PFSK-1 (cell line): ENCODE measurements around the gene MARK1.

Experiments used
- FOXP2 ChIP-seq: optimal IDR thresholded peaks from 2 replicates; pipeline ENCODE3; 2011; ENCODE audit warnings: borderline replicate concordance, control low read depth, inconsistent platforms; ENCODE audit not compliant: insufficient read depth; ENCODE audit errors: extremely low read length, extremely low read depth
- POLR2AphosphoS5 ChIP-seq: IDR thresholded peaks from 2 replicates; pipeline ENCODE4 v1.6.1; 2012; ENCODE audit warnings: low read depth, mild to moderate bottlenecking, control low read depth, low read length, moderate library complexity
- SIN3A ChIP-seq: IDR thresholded peaks from 2 replicates; pipeline ENCODE4 v1.6.1; 2012; ENCODE audit warnings: mild to moderate bottlenecking, low read length, moderate library complexity, borderline replicate concordance; ENCODE audit not compliant: insufficient read depth

GRCh38 chr1:220566869-220567268 is 38.9 kb downstream of the MARK1 start:
- TF ChIP-seq POLR2AphosphoS5 (no peak), FOXP2 (no peak), SIN3A (no peak)
